HUES6 (cell line): ENCODE results near the gene CFAP100.

Source experiments
- H3K27ac ChIP-seq: 2 replicates; pipeline ENCODE4 v1.7.0; 2013; ENCODE audit warnings: low read depth, mild to moderate bottlenecking, low read length, inconsistent platforms
- H3K27me3 ChIP-seq: 2 replicates; pipeline ENCODE4 v1.6.1; 2013; ENCODE audit warnings: low read length; ENCODE audit not compliant: control insufficient read depth, insufficient read depth
- H3K36me3 ChIP-seq: 2 replicates; pipeline ENCODE4 v1.6.1; 2013; ENCODE audit warnings: low read length; ENCODE audit not compliant: control insufficient read depth, insufficient read depth
- H3K4me1 ChIP-seq: 2 replicates; pipeline ENCODE4 v1.6.1; 2013; ENCODE audit warnings: low read length; ENCODE audit not compliant: control insufficient read depth, insufficient read depth
- H3K4me3 ChIP-seq: 2 replicates; pipeline ENCODE4 v1.5.1; 2013; ENCODE audit warnings: low read depth, low read length
- H3K9ac ChIP-seq: one replicate; pipeline ENCODE4 v1.6.1; 2013; ENCODE audit warnings: mild to moderate bottlenecking, low read length
- H3K9me3 ChIP-seq: 2 replicates; pipeline ENCODE4 v1.6.1; 2013; ENCODE audit warnings: low read depth, low read length; ENCODE audit not compliant: control insufficient read depth, insufficient read depth

Gene CFAP100

GRCh38 chr3:126459763-126460127, 65.0 kb downstream of the CFAP100 start:
- H3K27ac ChIP-seq = no peak overlapping the region
- no peaks in the 10 kb centered on the region for H3K27me3 ChIP-seq
- peaks cover 88% of the 10 kb centered on the region for H3K36me3 ChIP-seq
- H3K4me3 ChIP-seq = no peak overlapping the region
- no peak overlapping the region for H3K9ac ChIP-seq
- no peaks in the 10 kb centered on the region for H3K9me3 ChIP-seq
- H3K4me1 ChIP-seq = no peaks in the 10 kb centered on the region

- Histone ChIP-seq H3K9me3 (no peaks in the 10 kb centered on the region), H3K9ac (no peak overlapping the region), H3K36me3 (peaks cover 88% of the 10 kb centered on the region), H3K4me3 (no peak overlapping the region), H3K4me1 (no peaks in the 10 kb centered on the region), H3K27me3 (no peaks in the 10 kb centered on the region), H3K27ac (no peak overlapping the region)
Measured at GRCh38 chr3:126460381-126460780, 65.7 kb downstream of the CFAP100 start.

GRCh38 chr3:126461450-126462070, 66.9 kb downstream of the CFAP100 start:
- H3K27me3 ChIP-seq = no peaks in the 10 kb centered on the region
- H3K27ac ChIP-seq = no peak overlapping the region
- no peaks in the 10 kb centered on the region for H3K9me3 ChIP-seq
- no peak overlapping the region for H3K4me3 ChIP-seq
- no peak overlapping the region for H3K9ac ChIP-seq
- H3K36me3 ChIP-seq = peaks cover 92% of the 10 kb centered on the region
- H3K4me1 ChIP-seq = no peaks in the 10 kb centered on the region

GRCh38 chr3:126463521-126463920, 68.8 kb downstream of the CFAP100 start:
- Histone ChIP-seq H3K4me3 (no peak overlapping the region), H3K27ac (no peak overlapping the region), H3K4me1 (no peaks in the 10 kb centered on the region), H3K27me3 (no peaks in the 10 kb centered on the region), H3K36me3 (peaks cover 95% of the 10 kb centered on the region), H3K9me3 (no peaks in the 10 kb centered on the region), H3K9ac (no peak overlapping the region)

- Histone ChIP-seq H3K27ac (no peak overlapping the region), H3K4me1 (no peaks in the 10 kb centered on the region), H3K9me3 (no peaks in the 10 kb centered on the region), H3K9ac (no peak overlapping the region), H3K36me3 (peaks cover 95% of the 10 kb centered on the region), H3K4me3 (no peak overlapping the region), H3K27me3 (no peaks in the 10 kb centered on the region)
Measured at GRCh38 chr3:126464093-126464492, 69.4 kb downstream of the CFAP100 start.

- no peaks in the 10 kb centered on the region for H3K27me3 ChIP-seq
- H3K9ac ChIP-seq = no peak overlapping the region
- H3K36me3 ChIP-seq = peaks cover 95% of the 10 kb centered on the region
Measured at GRCh38 chr3:126464494-126464893, 69.8 kb downstream of the CFAP100 start.

GRCh38 chr3:126464997-126465396, 70.3 kb downstream of the CFAP100 start:
- H3K36me3 ChIP-seq = peaks cover 95% of the 10 kb centered on the region
- H3K27me3 ChIP-seq = no peaks in the 10 kb centered on the region
- no peaks in the 10 kb centered on the region for H3K4me1 ChIP-seq
- H3K27ac ChIP-seq = no peak overlapping the region
- no peak overlapping the region for H3K4me3 ChIP-seq
- no peaks in the 10 kb centered on the region for H3K9me3 ChIP-seq
- H3K9ac ChIP-seq = no peak overlapping the region

More at GRCh38 chr3:126464494-126464893, 69.8 kb downstream of the CFAP100 start:
- Histone ChIP-seq H3K4me3 (no peak overlapping the region), H3K27ac (no peak overlapping the region), H3K4me1 (no peaks in the 10 kb centered on the region), H3K9me3 (no peaks in the 10 kb centered on the region)

GRCh38 chr3:126465928-126466544, 71.3 kb downstream of the CFAP100 start:
- Histone ChIP-seq H3K9ac (no peak overlapping the region), H3K27me3 (no peaks in the 10 kb centered on the region), H3K4me1 (no peaks in the 10 kb centered on the region), H3K27ac (no peak overlapping the region), H3K9me3 (no peaks in the 10 kb centered on the region), H3K36me3 (peaks cover 96% of the 10 kb centered on the region), H3K4me3 (no peak overlapping the region)

- Histone ChIP-seq H3K4me1 (peaks cover under 1% of the 10 kb centered on the region; the same call in 1 of the 2 replicates), H3K36me3 (peaks cover 96% of the 10 kb centered on the region)
Measured at GRCh38 chr3:126466886-126467610, 72.3 kb downstream of the CFAP100 start.

GRCh38 chr3:126467611-126467955, 72.9 kb downstream of the CFAP100 start:
- Histone ChIP-seq H3K9me3 (no peaks in the 10 kb centered on the region), H3K27ac (no peak overlapping the region), H3K4me3 (no peak overlapping the region), H3K4me1 (peaks cover 6% of the 10 kb centered on the region; the same call in 1 of the 2 replicates), H3K9ac (no peak overlapping the region), H3K27me3 (no peaks in the 10 kb centered on the region), H3K36me3 (peaks cover 93% of the 10 kb centered on the region)

More at GRCh38 chr3:126466886-126467610, 72.3 kb downstream of the CFAP100 start:
- H3K27me3 ChIP-seq = no peaks in the 10 kb centered on the region
- no peak overlapping the region for H3K27ac ChIP-seq
- no peak overlapping the region for H3K4me3 ChIP-seq
- no peaks in the 10 kb centered on the region for H3K9me3 ChIP-seq
- H3K9ac ChIP-seq = no peak overlapping the region
